ENCODE measurements around the gene AP1G2. TPM values are rescaled to one million over a fixed set of nuclear protein-coding genes. Genes with fewer than 3 reads are reported as not detected.

The AP1G2 gene
- total RNA-seq, 1 experiment from 2014 or later = 155 TPM

DNA sequence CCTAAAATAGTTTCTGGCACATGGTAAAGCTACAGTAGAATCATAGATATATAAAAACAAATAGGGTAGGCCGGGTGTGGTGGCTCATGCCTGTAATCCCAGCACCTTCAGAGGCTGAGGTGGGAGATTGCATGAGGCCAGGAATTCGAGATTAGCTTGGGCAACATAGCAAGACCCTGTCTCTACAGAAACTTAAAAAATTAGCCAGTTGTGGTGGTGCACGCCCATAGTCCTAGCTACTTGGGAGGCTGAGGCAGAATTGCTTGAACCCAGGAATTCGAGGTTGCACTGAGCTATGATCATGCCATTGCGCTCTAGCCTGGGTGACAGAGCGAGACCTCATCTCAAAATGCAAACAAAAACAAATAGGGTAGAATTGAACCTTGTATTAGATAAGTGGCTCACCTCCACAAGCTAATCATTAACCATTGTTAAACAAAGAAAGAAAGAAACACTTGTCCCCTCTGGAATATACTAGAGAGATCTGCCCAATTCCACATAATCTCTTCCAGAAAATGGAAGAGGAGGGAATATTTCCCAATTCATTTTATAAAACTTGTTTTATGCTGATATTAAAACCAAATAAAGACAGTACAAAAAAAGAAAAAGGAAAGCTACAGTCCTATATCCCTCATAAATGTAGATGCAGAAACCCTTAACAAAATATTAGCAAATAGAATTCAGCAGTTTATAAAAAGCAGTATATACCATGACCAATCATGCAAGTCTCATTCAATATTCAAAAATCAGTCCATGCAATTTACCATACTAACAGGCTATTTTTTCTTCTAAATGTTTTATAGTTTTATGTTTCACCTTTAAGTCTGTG lies 45.9 kb upstream of the AP1G2 start:
- H4K20me1 ChIP-seq (ENCODE audit: insufficient read depth) = no peaks in the 10 kb centered on the region
- no peaks in the 10 kb centered on the region for H3K9me3 ChIP-seq (ENCODE audit: control insufficient read depth in 1 of 2, insufficient read depth in 1 of 2, low read depth in 1 of 2, low read length in 2 of 2)
- TF ChIP-seq, protein P1, sequence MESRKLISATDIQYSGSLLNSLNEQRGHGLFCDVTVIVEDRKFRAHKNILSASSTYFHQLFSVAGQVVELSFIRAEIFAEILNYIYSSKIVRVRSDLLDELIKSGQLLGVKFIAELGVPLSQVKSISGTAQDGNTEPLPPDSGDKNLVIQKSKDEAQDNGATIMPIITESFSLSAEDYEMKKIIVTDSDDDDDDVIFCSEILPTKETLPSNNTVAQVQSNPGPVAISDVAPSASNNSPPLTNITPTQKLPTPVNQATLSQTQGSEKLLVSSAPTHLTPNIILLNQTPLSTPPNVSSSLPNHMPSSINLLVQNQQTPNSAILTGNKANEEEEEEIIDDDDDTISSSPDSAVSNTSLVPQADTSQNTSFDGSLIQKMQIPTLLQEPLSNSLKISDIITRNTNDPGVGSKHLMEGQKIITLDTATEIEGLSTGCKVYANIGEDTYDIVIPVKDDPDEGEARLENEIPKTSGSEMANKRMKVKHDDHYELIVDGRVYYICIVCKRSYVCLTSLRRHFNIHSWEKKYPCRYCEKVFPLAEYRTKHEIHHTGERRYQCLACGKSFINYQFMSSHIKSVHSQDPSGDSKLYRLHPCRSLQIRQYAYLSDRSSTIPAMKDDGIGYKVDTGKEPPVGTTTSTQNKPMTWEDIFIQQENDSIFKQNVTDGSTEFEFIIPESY (IDR thresholded peaks at IDR 0.05; ENCODE audit: extremely low read depth, insufficient replicate concordance, low read length) = no peak
- TF ChIP-seq CEBPB (IDR thresholded peaks at IDR 0.05; ENCODE audit: low read depth) (no peak), TCF7L2 (IDR thresholded peaks at IDR 0.05; ENCODE audit: borderline replicate concordance, extremely low read depth, insufficient read depth, insufficient read length) (no peak), CBX3 (IDR thresholded peaks at IDR 0.05; ENCODE audit: low read depth) (no peak), EZH2phosphoT487 (IDR thresholded peaks at IDR 0.05; ENCODE audit: borderline replicate concordance) (no peak), SP1 (IDR thresholded peaks at IDR 0.05; ENCODE audit: low read depth) (no peak), ZNF274 (IDR thresholded peaks at IDR 0.05; ENCODE audit: low read depth, low read length) (no peak), SIN3A (IDR thresholded peaks at IDR 0.05; ENCODE audit: low read depth) (no peak), RAD21 (IDR thresholded peaks at IDR 0.05; ENCODE audit: low read depth) (no peak), EZH2 (IDR thresholded peaks at IDR 0.05) (no peak)
- TF ChIP-seq, protein P2, sequence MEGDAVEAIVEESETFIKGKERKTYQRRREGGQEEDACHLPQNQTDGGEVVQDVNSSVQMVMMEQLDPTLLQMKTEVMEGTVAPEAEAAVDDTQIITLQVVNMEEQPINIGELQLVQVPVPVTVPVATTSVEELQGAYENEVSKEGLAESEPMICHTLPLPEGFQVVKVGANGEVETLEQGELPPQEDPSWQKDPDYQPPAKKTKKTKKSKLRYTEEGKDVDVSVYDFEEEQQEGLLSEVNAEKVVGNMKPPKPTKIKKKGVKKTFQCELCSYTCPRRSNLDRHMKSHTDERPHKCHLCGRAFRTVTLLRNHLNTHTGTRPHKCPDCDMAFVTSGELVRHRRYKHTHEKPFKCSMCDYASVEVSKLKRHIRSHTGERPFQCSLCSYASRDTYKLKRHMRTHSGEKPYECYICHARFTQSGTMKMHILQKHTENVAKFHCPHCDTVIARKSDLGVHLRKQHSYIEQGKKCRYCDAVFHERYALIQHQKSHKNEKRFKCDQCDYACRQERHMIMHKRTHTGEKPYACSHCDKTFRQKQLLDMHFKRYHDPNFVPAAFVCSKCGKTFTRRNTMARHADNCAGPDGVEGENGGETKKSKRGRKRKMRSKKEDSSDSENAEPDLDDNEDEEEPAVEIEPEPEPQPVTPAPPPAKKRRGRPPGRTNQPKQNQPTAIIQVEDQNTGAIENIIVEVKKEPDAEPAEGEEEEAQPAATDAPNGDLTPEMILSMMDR (IDR thresholded peaks at IDR 0.05 in 2 of 3, conservative IDR thresholded peaks at IDR 0.05 in 1 of 3; ENCODE audit: borderline replicate concordance in 1 of 3, insufficient read depth in 1 of 3, low read depth in 2 of 3, low read length in 2 of 3) = no peak
- TF ChIP-seq, protein P3, sequence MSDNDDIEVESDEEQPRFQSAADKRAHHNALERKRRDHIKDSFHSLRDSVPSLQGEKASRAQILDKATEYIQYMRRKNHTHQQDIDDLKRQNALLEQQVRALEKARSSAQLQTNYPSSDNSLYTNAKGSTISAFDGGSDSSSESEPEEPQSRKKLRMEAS (IDR thresholded peaks at IDR 0.05) = no peak
- TF ChIP-seq, protein P4, sequence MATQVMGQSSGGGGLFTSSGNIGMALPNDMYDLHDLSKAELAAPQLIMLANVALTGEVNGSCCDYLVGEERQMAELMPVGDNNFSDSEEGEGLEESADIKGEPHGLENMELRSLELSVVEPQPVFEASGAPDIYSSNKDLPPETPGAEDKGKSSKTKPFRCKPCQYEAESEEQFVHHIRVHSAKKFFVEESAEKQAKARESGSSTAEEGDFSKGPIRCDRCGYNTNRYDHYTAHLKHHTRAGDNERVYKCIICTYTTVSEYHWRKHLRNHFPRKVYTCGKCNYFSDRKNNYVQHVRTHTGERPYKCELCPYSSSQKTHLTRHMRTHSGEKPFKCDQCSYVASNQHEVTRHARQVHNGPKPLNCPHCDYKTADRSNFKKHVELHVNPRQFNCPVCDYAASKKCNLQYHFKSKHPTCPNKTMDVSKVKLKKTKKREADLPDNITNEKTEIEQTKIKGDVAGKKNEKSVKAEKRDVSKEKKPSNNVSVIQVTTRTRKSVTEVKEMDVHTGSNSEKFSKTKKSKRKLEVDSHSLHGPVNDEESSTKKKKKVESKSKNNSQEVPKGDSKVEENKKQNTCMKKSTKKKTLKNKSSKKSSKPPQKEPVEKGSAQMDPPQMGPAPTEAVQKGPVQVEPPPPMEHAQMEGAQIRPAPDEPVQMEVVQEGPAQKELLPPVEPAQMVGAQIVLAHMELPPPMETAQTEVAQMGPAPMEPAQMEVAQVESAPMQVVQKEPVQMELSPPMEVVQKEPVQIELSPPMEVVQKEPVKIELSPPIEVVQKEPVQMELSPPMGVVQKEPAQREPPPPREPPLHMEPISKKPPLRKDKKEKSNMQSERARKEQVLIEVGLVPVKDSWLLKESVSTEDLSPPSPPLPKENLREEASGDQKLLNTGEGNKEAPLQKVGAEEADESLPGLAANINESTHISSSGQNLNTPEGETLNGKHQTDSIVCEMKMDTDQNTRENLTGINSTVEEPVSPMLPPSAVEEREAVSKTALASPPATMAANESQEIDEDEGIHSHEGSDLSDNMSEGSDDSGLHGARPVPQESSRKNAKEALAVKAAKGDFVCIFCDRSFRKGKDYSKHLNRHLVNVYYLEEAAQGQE (IDR thresholded peaks at IDR 0.05; ENCODE audit: low read depth) = no peak
- H3K9ac ChIP-seq (ENCODE audit: low read length) = no peak overlapping the region
- no peak overlapping the region for H3K4me3 ChIP-seq (replicated peaks in 1 of 2; ENCODE audit: low read depth in 1 of 2, low read length in 2 of 2)
- no peaks in the 10 kb centered on the region for H3K9me2 ChIP-seq (ENCODE audit: insufficient read depth)
- POLR2A ChIA-PET = no interaction called here
- RAD21 ChIA-PET (ENCODE audit: low non-redundant PET in 1 of 2, low total read pairs in 2 of 2, uncharacterized antibody in 2 of 2, unreplicated experiment in 2 of 2) = no interaction called here
- no peak overlapping the region for H2AFZ ChIP-seq (ENCODE audit: low read depth, low read length, poor library complexity, severe bottlenecking)
- no TSS peak for BruUV-seq (replicated peaks)
- no peak overlapping the region for H3K4me2 ChIP-seq (ENCODE audit: low read length)
- DNase-seq (ENCODE audit: low read depth, low spot score) (no peak), ATAC-seq (no peak)
- H3K36me3 ChIP-seq (ENCODE audit: control insufficient read depth in 1 of 2, insufficient read depth in 2 of 2, low read length in 2 of 2) = no peaks in the 10 kb centered on the region
- intact Hi-C loops (cut with micrococcal nuclease) = no loop called here
- H3K79me2 ChIP-seq (ENCODE audit: insufficient read depth, low read length) = no peaks in the 10 kb centered on the region
- CTCF ChIA-PET = interaction anchor here (1.2 to 2.0 kb wide), 3 partner anchors 18 to 53 kb away, joined by 3 to 9 read pairs (median 4); no protein-coding TSS in a partner anchor
- H3K4me1 ChIP-seq (ENCODE audit: control insufficient read depth in 1 of 2, insufficient read depth in 2 of 2, low read length in 2 of 2) = no peaks in the 10 kb centered on the region
- H3K27ac ChIP-seq (ENCODE audit: low read depth, low read length) = no peak overlapping the region
- H3K27me3 ChIP-seq (ENCODE audit: insufficient read depth, low read length) = no peaks in the 10 kb centered on the region
